ENCODE results near the gene PHF12.

The PHF12 gene

DNA sequence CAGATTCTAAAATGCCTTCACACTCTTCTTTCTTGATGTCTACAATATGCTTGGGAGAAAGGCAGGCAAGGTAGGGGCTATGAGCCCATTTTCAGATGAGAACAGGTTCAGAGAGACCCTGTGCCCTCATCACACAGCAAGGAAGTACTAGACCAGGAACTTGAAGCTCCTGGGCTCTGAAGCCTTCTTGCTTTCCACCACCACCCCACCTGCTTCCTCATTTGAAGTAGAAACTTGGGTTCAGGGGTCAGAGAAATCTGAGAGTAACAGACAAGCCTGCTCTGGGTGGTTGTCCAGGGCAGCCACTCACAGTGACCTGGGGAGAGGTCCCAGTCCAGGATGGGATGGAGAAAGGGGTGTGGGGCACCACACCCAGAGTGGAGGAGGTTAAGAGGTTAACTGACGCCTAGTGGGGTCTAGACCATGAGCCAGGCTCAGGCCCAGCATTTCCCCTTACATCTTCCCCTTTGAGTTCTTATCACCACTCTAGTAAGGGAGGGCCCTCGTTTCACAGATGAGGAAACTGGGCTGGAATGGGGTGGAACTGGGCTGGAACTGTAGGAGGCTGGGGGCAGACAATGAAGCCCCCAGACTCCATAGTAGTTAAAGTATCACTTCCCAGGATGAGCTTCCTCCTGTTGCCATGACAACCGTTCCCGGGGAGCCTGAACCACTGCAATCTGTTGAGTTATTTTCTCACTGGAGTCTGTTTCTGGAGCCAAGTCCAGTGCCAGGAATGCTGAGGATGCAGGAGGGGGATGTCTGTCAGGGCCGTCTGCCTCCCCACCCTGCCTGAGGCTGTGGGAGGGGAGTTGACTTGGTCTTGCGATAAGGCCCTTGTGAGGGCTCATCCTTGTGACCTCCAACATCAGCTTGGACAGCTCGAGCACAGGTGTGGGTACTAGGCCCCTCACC is 16.2 kb upstream of the PHF12 start:
- DNase-seq (ENCODE audit: insufficient read length, low spot score) (no peak), FAIRE-seq (no peak)
- TF ChIP-seq SPI1 (IDR thresholded peaks at IDR 0.05; ENCODE audit: low read depth, low read length) (no peak), POLR2AphosphoS5 (IDR thresholded peaks at IDR 0.05; ENCODE audit: low read depth, low read length) (no peak), PAX5 (IDR thresholded peaks at IDR 0.05; ENCODE audit: insufficient read depth, low read length, severe bottlenecking) (no peak), POU2F2 (IDR thresholded peaks at IDR 0.05; ENCODE audit: low read depth, low read length) (no peak), POLR2A (IDR thresholded peaks at IDR 0.05; ENCODE audit: low read depth, low read length) (no peak), TAF1 (IDR thresholded peaks at IDR 0.05; ENCODE audit: low read depth, low read length) (no peak)

DNA sequence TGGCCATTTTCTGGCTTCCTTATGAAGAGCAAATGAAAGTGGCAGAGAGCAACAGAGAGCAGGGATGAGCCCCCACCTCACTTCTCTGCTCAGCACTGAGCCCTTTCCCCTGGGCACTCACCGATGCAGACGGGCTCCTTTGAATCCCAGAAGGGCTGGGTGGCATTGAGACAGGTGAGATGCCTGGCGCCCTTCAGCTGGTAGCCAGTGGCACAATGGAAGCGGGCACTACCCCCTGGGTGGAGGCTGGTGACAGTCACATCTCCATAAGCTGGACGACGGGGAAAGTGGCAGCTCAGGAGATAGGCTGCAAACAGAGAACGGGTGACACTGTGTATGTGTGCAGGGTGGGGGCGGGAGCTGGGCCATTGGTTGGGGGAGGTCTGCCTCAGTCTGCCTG is 12.5 kb upstream of the PHF12 start:
- no peak for FAIRE-seq
- TF ChIP-seq POLR2A (IDR thresholded peaks at IDR 0.05; ENCODE audit: low read depth, low read length) = no peak
- no peak for TF ChIP-seq PAX5 (IDR thresholded peaks at IDR 0.05; ENCODE audit: insufficient read depth, low read length, severe bottlenecking)

DNA sequence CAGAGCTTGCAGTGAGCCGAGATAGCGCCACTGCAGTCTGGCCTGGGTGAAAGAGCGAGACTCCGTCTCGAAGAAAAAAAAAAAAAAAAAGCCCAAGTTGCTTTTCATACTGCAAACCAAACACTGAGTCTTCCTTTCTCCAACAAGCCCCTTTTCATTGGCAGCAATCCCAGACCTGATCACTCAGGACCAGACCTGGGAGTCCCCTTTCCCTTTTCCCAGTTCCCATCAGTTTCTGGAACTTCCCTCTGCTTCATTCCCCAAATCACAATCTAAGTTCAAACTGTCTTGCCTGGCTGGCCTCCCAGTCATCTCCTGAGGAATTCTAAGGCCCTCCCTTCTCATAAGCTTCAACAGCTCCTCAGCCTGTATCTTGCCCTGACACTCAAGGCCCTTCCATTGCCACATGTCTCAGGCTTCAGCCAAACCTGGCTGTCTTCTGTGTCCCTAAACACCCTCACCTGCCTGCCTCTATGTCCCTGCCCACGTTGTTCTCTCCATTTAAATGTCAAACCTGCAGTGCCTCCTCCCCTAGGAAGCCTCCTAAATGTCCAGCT is 11.8 kb upstream of the PHF12 start:
- no peak for TF ChIP-seq TAF1 (IDR thresholded peaks at IDR 0.05; ENCODE audit: low read depth, low read length)
- TF ChIP-seq PAX5 (IDR thresholded peaks at IDR 0.05; ENCODE audit: insufficient read depth, low read length, severe bottlenecking) = no peak
- no peak for TF ChIP-seq POU2F2 (IDR thresholded peaks at IDR 0.05; ENCODE audit: low read depth, low read length)
- no peak for TF ChIP-seq POLR2A (IDR thresholded peaks at IDR 0.05; ENCODE audit: low read depth, low read length)
- TF ChIP-seq POLR2AphosphoS5 (IDR thresholded peaks at IDR 0.05; ENCODE audit: low read depth, low read length) = no peak
- TF ChIP-seq SPI1 (IDR thresholded peaks at IDR 0.05; ENCODE audit: low read depth, low read length) = no peak
- FAIRE-seq (no peak), DNase-seq (ENCODE audit: insufficient read length, low spot score) (no peak)

More for the DNA sequence above, 12.5 kb upstream of the PHF12 start:
- no peak for DNase-seq (ENCODE audit: insufficient read length, low spot score)

DNA sequence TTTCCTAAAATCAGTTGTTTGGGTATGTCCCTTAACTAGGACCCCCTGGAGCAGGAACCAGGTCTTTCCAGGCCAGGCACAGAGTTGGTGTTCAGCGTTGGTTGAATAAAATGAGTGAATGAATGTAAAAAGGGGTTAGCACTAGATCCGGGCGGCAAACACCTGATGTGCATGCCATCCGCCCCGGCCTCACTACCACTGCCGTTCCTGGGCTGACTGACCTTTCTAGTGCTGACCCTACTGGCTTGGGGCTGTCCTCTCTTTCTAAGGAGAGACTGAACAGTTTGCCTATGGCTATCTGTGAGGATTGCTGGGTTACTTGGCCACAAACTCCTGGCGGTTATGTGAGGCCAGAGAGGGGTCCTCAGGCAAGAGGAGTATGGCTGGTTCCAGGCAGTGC is 10.1 kb upstream of the PHF12 start:
- peak; percentile 0 for DNase-seq (ENCODE audit: insufficient read length, low spot score)
- FAIRE-seq = no peak
- TF ChIP-seq TAF1 (IDR thresholded peaks at IDR 0.05; ENCODE audit: low read depth, low read length) (no peak), POLR2AphosphoS5 (IDR thresholded peaks at IDR 0.05; ENCODE audit: low read depth, low read length) (no peak), POLR2A (IDR thresholded peaks at IDR 0.05; ENCODE audit: low read depth, low read length) (no peak), PAX5 (IDR thresholded peaks at IDR 0.05; ENCODE audit: insufficient read depth, low read length, severe bottlenecking) (no peak), SPI1 (IDR thresholded peaks at IDR 0.05; ENCODE audit: low read depth, low read length) (no peak), POU2F2 (IDR thresholded peaks at IDR 0.05; ENCODE audit: low read depth, low read length) (no peak)

DNA sequence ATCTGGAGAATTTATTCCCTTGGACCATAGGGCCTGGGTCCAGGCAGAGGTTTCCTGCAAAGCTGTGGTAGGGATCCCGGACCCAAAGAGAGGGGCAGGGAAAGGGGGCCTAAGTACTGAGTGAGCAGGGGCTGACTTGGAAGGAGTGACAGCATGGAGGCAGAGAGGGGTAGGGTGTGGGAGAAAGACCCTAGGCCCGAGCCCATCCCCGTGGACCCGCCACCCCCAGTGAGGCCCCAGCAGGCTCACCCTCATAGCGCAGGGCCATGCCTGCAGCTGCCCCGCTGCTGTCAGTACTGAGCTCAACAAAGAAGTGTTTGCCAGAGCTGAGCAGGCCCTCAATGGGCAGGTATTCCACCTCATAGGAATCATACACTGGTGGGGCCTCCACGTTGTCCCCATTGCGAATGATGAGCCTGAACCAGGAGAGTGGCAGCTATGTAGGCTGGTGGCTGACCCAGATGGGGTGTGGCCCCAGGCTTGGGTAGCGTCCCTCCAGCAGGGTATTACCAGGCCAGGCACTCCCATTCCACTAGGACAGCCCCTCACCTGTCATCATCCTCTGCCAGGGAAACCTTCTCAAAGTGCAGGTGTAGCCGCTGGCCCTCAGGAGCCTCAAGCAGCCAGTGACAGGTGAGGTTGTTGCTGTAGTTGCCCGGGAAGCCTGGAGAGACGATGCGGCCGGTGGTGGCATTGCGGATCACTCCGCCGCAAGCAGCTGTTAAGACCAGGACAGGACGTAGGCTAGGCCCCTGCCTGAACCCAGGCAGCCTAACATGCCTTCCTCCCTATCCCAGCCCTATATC is 9.1 kb upstream of the PHF12 start:
- TF ChIP-seq POU2F2 (IDR thresholded peaks at IDR 0.05; ENCODE audit: low read depth, low read length) (no peak), TAF1 (IDR thresholded peaks at IDR 0.05; ENCODE audit: low read depth, low read length) (no peak), PAX5 (IDR thresholded peaks at IDR 0.05; ENCODE audit: insufficient read depth, low read length, severe bottlenecking) (no peak), SPI1 (IDR thresholded peaks at IDR 0.05; ENCODE audit: low read depth, low read length) (no peak), POLR2AphosphoS5 (IDR thresholded peaks at IDR 0.05; ENCODE audit: low read depth, low read length) (no peak), POLR2A (IDR thresholded peaks at IDR 0.05; ENCODE audit: low read depth, low read length) (no peak)
- DNase-seq (ENCODE audit: insufficient read length, low spot score) = peak; percentile 8
- no peak for FAIRE-seq

DNA sequence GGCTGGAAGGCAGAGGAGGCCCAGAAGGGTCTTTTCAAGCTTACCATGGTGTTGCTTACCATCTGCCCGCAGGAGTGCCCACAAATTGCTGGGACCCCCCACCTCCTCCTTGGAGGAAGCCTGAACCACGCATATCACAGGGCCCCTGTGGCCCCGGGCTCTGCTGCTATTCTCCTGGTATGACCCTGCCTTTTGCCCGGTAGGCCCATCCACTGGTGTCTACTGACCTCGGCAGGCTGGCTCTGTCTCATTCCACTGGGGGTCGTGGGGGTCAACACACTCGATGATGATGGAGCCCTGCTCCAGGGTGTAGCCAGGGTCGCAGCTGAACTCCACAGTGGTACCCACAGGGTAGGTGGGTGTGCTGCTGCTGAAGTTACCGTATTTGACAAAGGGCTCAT is 8.2 kb upstream of the PHF12 start:
- DNase-seq (ENCODE audit: insufficient read length, low spot score) (no peak), FAIRE-seq (no peak)
- TF ChIP-seq PAX5 (IDR thresholded peaks at IDR 0.05; ENCODE audit: insufficient read depth, low read length, severe bottlenecking) (no peak), TAF1 (IDR thresholded peaks at IDR 0.05; ENCODE audit: low read depth, low read length) (no peak), POLR2A (IDR thresholded peaks at IDR 0.05; ENCODE audit: low read depth, low read length) (no peak), POLR2AphosphoS5 (IDR thresholded peaks at IDR 0.05; ENCODE audit: low read depth, low read length) (no peak), POU2F2 (IDR thresholded peaks at IDR 0.05; ENCODE audit: low read depth, low read length) (no peak), SPI1 (IDR thresholded peaks at IDR 0.05; ENCODE audit: low read depth, low read length) (no peak)

DNA sequence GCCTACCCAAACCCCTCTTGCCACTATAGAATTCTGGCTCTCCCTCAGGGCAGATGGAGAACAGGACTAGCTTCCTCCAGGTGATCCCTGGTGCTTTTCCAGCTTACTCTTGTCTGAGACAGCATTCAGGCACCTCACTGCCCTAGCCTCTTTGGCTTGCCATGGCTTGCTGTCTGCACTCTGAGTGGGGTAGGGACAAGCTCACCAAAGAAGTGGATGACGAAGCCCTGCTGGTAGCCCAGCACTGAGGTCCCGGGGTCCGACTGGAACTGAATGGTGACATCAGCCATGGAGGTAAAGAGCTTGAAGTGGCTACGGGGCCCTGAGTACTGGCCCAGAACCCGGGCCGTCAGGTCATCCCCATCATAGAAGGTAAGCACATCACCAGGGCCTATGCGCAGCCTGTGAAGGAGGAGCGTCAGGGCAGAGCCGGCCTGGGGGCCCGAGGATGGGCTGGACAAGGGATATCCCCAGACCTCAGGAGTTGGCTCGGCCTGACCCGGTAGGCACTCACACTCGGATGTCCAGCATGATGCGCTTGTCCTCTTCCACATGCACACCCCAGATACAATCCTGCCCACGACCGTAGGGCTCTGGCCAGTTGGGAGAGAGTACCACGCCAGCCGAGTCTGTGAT is 7.6 kb upstream of the PHF12 start:
- no peak for TF ChIP-seq POLR2A (IDR thresholded peaks at IDR 0.05; ENCODE audit: low read depth, low read length)
- no peak for TF ChIP-seq POU2F2 (IDR thresholded peaks at IDR 0.05; ENCODE audit: low read depth, low read length)
- no peak for TF ChIP-seq TAF1 (IDR thresholded peaks at IDR 0.05; ENCODE audit: low read depth, low read length)
- TF ChIP-seq PAX5 (IDR thresholded peaks at IDR 0.05; ENCODE audit: insufficient read depth, low read length, severe bottlenecking) = no peak
- TF ChIP-seq POLR2AphosphoS5 (IDR thresholded peaks at IDR 0.05; ENCODE audit: low read depth, low read length) = no peak
- TF ChIP-seq SPI1 (IDR thresholded peaks at IDR 0.05; ENCODE audit: low read depth, low read length) = no peak
- DNase-seq (ENCODE audit: insufficient read length, low spot score) (no peak), FAIRE-seq (no peak)

DNA sequence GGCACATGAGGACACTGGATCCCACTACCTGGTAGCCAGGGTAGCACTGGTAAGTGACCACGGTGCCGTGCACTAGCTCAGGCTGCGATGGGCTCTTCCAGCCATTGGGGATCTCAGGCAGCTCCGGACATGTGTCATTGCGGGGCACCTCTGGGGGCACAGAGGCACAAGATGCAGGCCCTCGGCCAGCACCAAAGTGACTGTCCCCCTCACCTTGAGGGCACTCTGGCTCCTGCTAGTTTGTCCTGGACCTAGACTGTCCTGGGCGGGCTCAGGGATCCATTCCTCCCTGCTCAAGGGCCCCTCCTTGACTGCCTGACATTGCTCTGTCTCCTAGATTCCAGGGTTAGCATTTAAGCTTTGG is 6.7 kb upstream of the PHF12 start:
- TF ChIP-seq POU2F2 (IDR thresholded peaks at IDR 0.05; ENCODE audit: low read depth, low read length) = no peak
- FAIRE-seq (no peak), DNase-seq (ENCODE audit: insufficient read length, low spot score) (no peak)
